ENCODE data around the gene GPC6.

GPC6 gene

GRCh38 chr13:93774506-93774905 lies 547.9 kb downstream of the GPC6 start:
- Histone ChIP-seq H4K20me1 (ENCODE audit: low read depth, low read length) (no peaks in the 10 kb centered on the region), H3K4me2 (ENCODE audit: low read depth, low read length, poor library complexity, severe bottlenecking) (no peak overlapping the region), H2AFZ (ENCODE audit: low read depth, low read length, severe bottlenecking) (no peak overlapping the region), H3K9me3 (ENCODE audit: insufficient read depth, low read length) (no peaks in the 10 kb centered on the region), H3K79me2 (ENCODE audit: insufficient read depth, low read length) (no peaks in the 10 kb centered on the region), H3F3A (ENCODE audit: insufficient read depth) (no peaks in the 10 kb centered on the region), H3K9ac (ENCODE audit: low read length) (no peak overlapping the region), H3K9me2 (replicated peaks; ENCODE audit: insufficient read depth, low read length) (no peaks in the 10 kb centered on the region), H3K27ac (ENCODE audit: low read depth, low read length) (no peak overlapping the region), H3K27me3 (ENCODE audit: low read length) (no peaks in the 10 kb centered on the region), H3K36me3 (ENCODE audit: low read length) (no peaks in the 10 kb centered on the region), H3K4me3 (ENCODE audit: insufficient read depth, low read length, poor library complexity, severe bottlenecking) (no peak overlapping the region)
- TF ChIP-seq CTCF (IDR thresholded peaks at IDR 0.05; ENCODE audit: insufficient read depth, low read length, poor library complexity, severe bottlenecking), result no peak
- TF ChIP-seq EZH2phosphoT487 (conservative IDR thresholded peaks at IDR 0.05; ENCODE audit: low read length), result no peak

- H3K27me3 ChIP-seq (ENCODE audit: low read length), result no peaks in the 10 kb centered on the region
- H3K9ac ChIP-seq (ENCODE audit: low read length), result no peak overlapping the region
- no peak overlapping the region for H3K4me2 ChIP-seq (ENCODE audit: low read depth, low read length, poor library complexity, severe bottlenecking)
- H3K9me2 ChIP-seq (replicated peaks; ENCODE audit: insufficient read depth, low read length), result no peaks in the 10 kb centered on the region
- H3K27ac ChIP-seq (ENCODE audit: low read depth, low read length), result no peak overlapping the region
- no peak overlapping the region for H3K4me3 ChIP-seq (ENCODE audit: insufficient read depth, low read length, poor library complexity, severe bottlenecking)
- H4K20me1 ChIP-seq (ENCODE audit: low read depth, low read length), result no peaks in the 10 kb centered on the region
- H3F3A ChIP-seq (ENCODE audit: insufficient read depth), result no peaks in the 10 kb centered on the region
- no peaks in the 10 kb centered on the region for H3K9me3 ChIP-seq (ENCODE audit: insufficient read depth, low read length)
- H3K36me3 ChIP-seq (ENCODE audit: low read length), result no peaks in the 10 kb centered on the region
- no peaks in the 10 kb centered on the region for H3K79me2 ChIP-seq (ENCODE audit: insufficient read depth, low read length)
- no peak for TF ChIP-seq EZH2phosphoT487 (conservative IDR thresholded peaks at IDR 0.05; ENCODE audit: low read length)
- no peak for TF ChIP-seq CTCF (IDR thresholded peaks at IDR 0.05; ENCODE audit: insufficient read depth, low read length, poor library complexity, severe bottlenecking)
- no peak overlapping the region for H2AFZ ChIP-seq (ENCODE audit: low read depth, low read length, severe bottlenecking)
These were observed 548.4 kb downstream of the GPC6 start for GRCh38 chr13:93775027-93775426.

GRCh38 chr13:93775507-93776108 lies 549.0 kb downstream of the GPC6 start:
- no peak overlapping the region for H3K27ac ChIP-seq (ENCODE audit: low read depth, low read length)
- no peak overlapping the region for H2AFZ ChIP-seq (ENCODE audit: low read depth, low read length, severe bottlenecking)

More at GRCh38 chr13:93775507-93776108, 549.0 kb downstream of the GPC6 start:
- no peak overlapping the region for H3K4me3 ChIP-seq (ENCODE audit: insufficient read depth, low read length, poor library complexity, severe bottlenecking)
- H3K4me2 ChIP-seq (ENCODE audit: low read depth, low read length, poor library complexity, severe bottlenecking), result no peak overlapping the region
- no peaks in the 10 kb centered on the region for H3F3A ChIP-seq (ENCODE audit: insufficient read depth)
- H3K79me2 ChIP-seq (ENCODE audit: insufficient read depth, low read length), result no peaks in the 10 kb centered on the region
- TF ChIP-seq EZH2phosphoT487 (conservative IDR thresholded peaks at IDR 0.05; ENCODE audit: low read length), result no peak
- TF ChIP-seq CTCF (IDR thresholded peaks at IDR 0.05; ENCODE audit: insufficient read depth, low read length, poor library complexity, severe bottlenecking), result no peak
- H3K9me2 ChIP-seq (replicated peaks; ENCODE audit: insufficient read depth, low read length), result no peaks in the 10 kb centered on the region
- H3K36me3 ChIP-seq (ENCODE audit: low read length), result no peaks in the 10 kb centered on the region
- H3K27me3 ChIP-seq (ENCODE audit: low read length), result no peaks in the 10 kb centered on the region
- H3K9ac ChIP-seq (ENCODE audit: low read length), result no peak overlapping the region
- H4K20me1 ChIP-seq (ENCODE audit: low read depth, low read length), result no peaks in the 10 kb centered on the region
- H3K9me3 ChIP-seq (ENCODE audit: insufficient read depth, low read length), result no peaks in the 10 kb centered on the region
